H9 (cell line): ENCODE measurements around the gene IQSEC1. TPM values are rescaled to one million over a fixed set of nuclear protein-coding genes. Genes with fewer than 3 reads are reported as not detected.

Experiments used
- DNase-seq: peaks from one replicate; pipeline ENCODE4 v3.0.0-alpha.2; 2017
- H2AFZ ChIP-seq: one replicate; pipeline ENCODE4 v1.6.1; 2013; ENCODE audit warnings: mild to moderate bottlenecking, low read length, control low read depth, moderate library complexity
- H2AK5ac ChIP-seq: 2 replicates; pipeline ENCODE4 v1.6.1; 2013; ENCODE audit warnings: low read length, control low read depth, mixed read lengths; ENCODE audit not compliant: insufficient read length
- H2BK120ac ChIP-seq: one replicate; pipeline ENCODE4 v1.6.1; 2013; ENCODE audit warnings: low read depth, mild to moderate bottlenecking, low read length, control low read depth, inconsistent platforms; ENCODE audit not compliant: poor library complexity, severe bottlenecking
- H2BK12ac ChIP-seq: 2 replicates; pipeline ENCODE4 v1.6.1; 2013; ENCODE audit warnings: low read length, control low read depth, mixed read lengths, low read depth; ENCODE audit not compliant: insufficient read length
- H2BK15ac ChIP-seq: 2 replicates; pipeline ENCODE4 v1.6.1; 2013; ENCODE audit warnings: low read depth, low read length, control low read depth
- H2BK20ac ChIP-seq: one replicate; pipeline ENCODE4 v1.6.1; 2013; ENCODE audit warnings: low read depth, mild to moderate bottlenecking, low read length, control low read depth, inconsistent platforms; ENCODE audit not compliant: poor library complexity, severe bottlenecking
- H2BK5ac ChIP-seq: 2 replicates; pipeline ENCODE4 v1.6.1; 2013; ENCODE audit warnings: low read length, control low read depth, mixed read lengths; ENCODE audit not compliant: insufficient read length
- H3K14ac ChIP-seq: 2 replicates; pipeline ENCODE4 v1.6.1; 2013; ENCODE audit warnings: low read length, control low read depth; ENCODE audit not compliant: insufficient read depth
- H3K18ac ChIP-seq: 2 replicates; pipeline ENCODE4 v1.6.1; 2013; ENCODE audit warnings: low read depth, mild to moderate bottlenecking, mixed read lengths, low read length, control low read depth; ENCODE audit not compliant: insufficient read length
- H3K23ac ChIP-seq: 2 replicates; pipeline ENCODE4 v1.6.1; 2013; ENCODE audit warnings: low read length, control low read depth, mixed read lengths, low read depth; ENCODE audit not compliant: insufficient read length
- H3K23me2 ChIP-seq: 2 replicates; pipeline ENCODE4 v1.6.1; 2013; ENCODE audit warnings: low read depth, mild to moderate bottlenecking, mixed read lengths, low read length, control low read depth; ENCODE audit not compliant: insufficient read length, poor library complexity, severe bottlenecking
- H3K27ac ChIP-seq: 2 replicates; pipeline ENCODE4 v1.5.1; 2013; ENCODE audit warnings: low read length, control low read depth, mixed read lengths, low read depth; ENCODE audit not compliant: insufficient read length
- H3K27me3 ChIP-seq: 2 replicates; pipeline ENCODE4 v1.6.1; 2013; ENCODE audit warnings: low read length, control low read depth, inconsistent platforms; ENCODE audit not compliant: insufficient read depth
- H3K4ac ChIP-seq: 2 replicates; pipeline ENCODE4 v1.6.1; 2013; ENCODE audit warnings: low read depth, mild to moderate bottlenecking, control low read depth, inconsistent platforms, low read length, moderate library complexity
- H3K4me1 ChIP-seq: 2 replicates; pipeline ENCODE4 v1.6.1; 2013; ENCODE audit warnings: low read length, control low read depth, inconsistent platforms; ENCODE audit not compliant: insufficient read depth
- H3K4me2 ChIP-seq: 2 replicates; pipeline ENCODE4 v1.6.1; 2013; ENCODE audit warnings: low read length, control low read depth, mixed read lengths; ENCODE audit not compliant: insufficient read length, insufficient read depth
- H3K56ac ChIP-seq: 2 replicates; pipeline ENCODE4 v1.6.1; 2013; ENCODE audit warnings: low read depth, mild to moderate bottlenecking, mixed read lengths, low read length, control low read depth; ENCODE audit not compliant: insufficient read length
- H3K79me1 ChIP-seq: 2 replicates; pipeline ENCODE4 v1.6.1; 2013; ENCODE audit warnings: low read depth, mild to moderate bottlenecking, moderate library complexity, low read length, control low read depth, inconsistent platforms; ENCODE audit not compliant: insufficient read depth, poor library complexity, severe bottlenecking
- H3K79me2 ChIP-seq: 2 replicates; pipeline ENCODE4 v1.6.1; 2013; ENCODE audit warnings: low read length, control low read depth, inconsistent platforms; ENCODE audit not compliant: insufficient read depth
- H3K9ac ChIP-seq: 2 replicates; pipeline ENCODE4 v1.6.1; 2013; ENCODE audit warnings: low read length, control low read depth, mixed read lengths; ENCODE audit not compliant: insufficient read length; ENCODE audit errors: extremely low read depth
- H3K9me3 ChIP-seq: one replicate; pipeline ENCODE4 v1.6.1; 2013; ENCODE audit warnings: low read depth, low read length, inconsistent platforms; ENCODE audit not compliant: control insufficient read depth
- H3T11ph ChIP-seq: one replicate; pipeline ENCODE4 v1.6.1; 2013; ENCODE audit warnings: mild to moderate bottlenecking, low read length, control low read depth, inconsistent platforms
- H4K20me1 ChIP-seq: one replicate; pipeline ENCODE4 v1.6.1; 2013; ENCODE audit not compliant: control insufficient read depth, insufficient read length, insufficient read depth
- H4K5ac ChIP-seq: 2 replicates; pipeline ENCODE4 v1.6.1; 2013; ENCODE audit warnings: low read depth, mild to moderate bottlenecking, mixed read lengths, low read length, control low read depth; ENCODE audit not compliant: insufficient read length
- H4K8ac ChIP-seq: replicated peaks from 2 replicates; pipeline ENCODE4 v1.6.1; 2013; ENCODE audit warnings: low read length, control low read depth, mixed read lengths, low read depth; ENCODE audit not compliant: insufficient read length
- H4K91ac ChIP-seq: 2 replicates; pipeline ENCODE4 v1.6.1; 2013; ENCODE audit warnings: low read depth, mild to moderate bottlenecking, moderate library complexity, mixed read lengths, low read length, control low read depth; ENCODE audit not compliant: insufficient read length
- H3K27ac Mint-ChIP-seq, 3 experiments: 2 replicates in 2 of 3; 3 replicates in 1 of 3; pipeline ENCODE4 v1.8.0; 2020 to 2021; ENCODE audit warnings: mixed read lengths in 3 of 3, mild to moderate bottlenecking in 1 of 3, moderate library complexity in 1 of 3
- H3K27me3 Mint-ChIP-seq: 2 replicates; pipeline ENCODE4 v1.8.0; 2021; ENCODE audit warnings: low read depth, mild to moderate bottlenecking, moderate library complexity, mixed read lengths
- H3K36me3 Mint-ChIP-seq, 3 experiments: 2 replicates in 2 of 3; 3 replicates in 1 of 3; pipeline ENCODE4 v1.8.0; 2020 to 2021; ENCODE audit warnings: low read depth in 3 of 3, mixed read lengths in 3 of 3; ENCODE audit not compliant: insufficient read depth in 1 of 3
- H3K4me1 Mint-ChIP-seq, 2 experiments: 2 replicates each; pipeline ENCODE4 v1.8.0; 2020; ENCODE audit warnings: mixed read lengths in 2 of 2
- H3K4me3 Mint-ChIP-seq, 2 experiments: 2 replicates in 1 of 2; 3 replicates in 1 of 2; pipeline ENCODE4 v1.8.0; 2020 to 2021; ENCODE audit warnings: mild to moderate bottlenecking in 2 of 2, mixed read lengths in 2 of 2, moderate library complexity in 1 of 2
- H3K9me3 Mint-ChIP-seq, 2 experiments: 2 replicates in 1 of 2; 3 replicates in 1 of 2; pipeline ENCODE4 v1.8.0; 2020; ENCODE audit warnings: mild to moderate bottlenecking in 2 of 2, mixed read lengths in 2 of 2, moderate library complexity in 1 of 2
- WGBS: extraction: QIAGEN DNeasy Blood & Tissue Kit; methylation state at CpG from one replicate; pipeline ENCODE4 v1.1.7; 2013; ENCODE audit warnings: missing lambda C conversion rate, low lambda C conversion rate, mixed read lengths; ENCODE audit not compliant: insufficient read length; ENCODE audit errors: extremely low coverage; 5-methylcytosine and 5-hydroxymethylcytosine counted together
- total RNA-seq: library from RNA; stranded (reverse); gene quantifications from 2 replicates; pipeline ENCODE4 v1.2.1, GENCODE V29; 2021
- TF ChIP-seq, protein P1 (sequence below): fragments of 200-600 bp; sonication (generic); conservative IDR thresholded peaks from 3 replicates; pipeline ENCODE4 v1.8.0; 2021; ENCODE audit warnings: antibody characterized with exemption, mild to moderate bottlenecking

Gene IQSEC1
- total RNA-seq, 1 experiment from 2014 or later, result 19.1 TPM

- Mint-ChIP-seq H3K4me3 (no peak overlapping the region; a peak in 1 of 5 replicates), H3K4me1 (peaks cover 16 to 34% of the 10 kb centered on the region in 2 experiments), H3K9me3 (no peaks in the 10 kb centered on the region), H3K36me3 (no peaks in the 10 kb centered on the region), H3K27me3 (peaks cover 5% of the 10 kb centered on the region), H3K27ac (no peak overlapping the region; a peak in 1 of 7 replicates)
- H3K4ac ChIP-seq, result no peak overlapping the region
- H2AFZ ChIP-seq, result no peak overlapping the region
- no peaks in the 10 kb centered on the region; the same call in 1 of the 2 replicates for H3K4me1 ChIP-seq
- no peak overlapping the region for H3K18ac ChIP-seq
- no peak overlapping the region for H3K23ac ChIP-seq
- no peak overlapping the region for H3K56ac ChIP-seq
- H3K4me2 ChIP-seq, result no peak overlapping the region
- H4K5ac ChIP-seq, result no peak overlapping the region
- H2BK20ac ChIP-seq, result no peak overlapping the region
- H4K20me1 ChIP-seq, result no peaks in the 10 kb centered on the region
- WGBS, result no CpG with 5 or more reads among the region's 7 CpGs
- H3T11ph ChIP-seq, result no peak overlapping the region
- TF ChIP-seq, protein P1, sequence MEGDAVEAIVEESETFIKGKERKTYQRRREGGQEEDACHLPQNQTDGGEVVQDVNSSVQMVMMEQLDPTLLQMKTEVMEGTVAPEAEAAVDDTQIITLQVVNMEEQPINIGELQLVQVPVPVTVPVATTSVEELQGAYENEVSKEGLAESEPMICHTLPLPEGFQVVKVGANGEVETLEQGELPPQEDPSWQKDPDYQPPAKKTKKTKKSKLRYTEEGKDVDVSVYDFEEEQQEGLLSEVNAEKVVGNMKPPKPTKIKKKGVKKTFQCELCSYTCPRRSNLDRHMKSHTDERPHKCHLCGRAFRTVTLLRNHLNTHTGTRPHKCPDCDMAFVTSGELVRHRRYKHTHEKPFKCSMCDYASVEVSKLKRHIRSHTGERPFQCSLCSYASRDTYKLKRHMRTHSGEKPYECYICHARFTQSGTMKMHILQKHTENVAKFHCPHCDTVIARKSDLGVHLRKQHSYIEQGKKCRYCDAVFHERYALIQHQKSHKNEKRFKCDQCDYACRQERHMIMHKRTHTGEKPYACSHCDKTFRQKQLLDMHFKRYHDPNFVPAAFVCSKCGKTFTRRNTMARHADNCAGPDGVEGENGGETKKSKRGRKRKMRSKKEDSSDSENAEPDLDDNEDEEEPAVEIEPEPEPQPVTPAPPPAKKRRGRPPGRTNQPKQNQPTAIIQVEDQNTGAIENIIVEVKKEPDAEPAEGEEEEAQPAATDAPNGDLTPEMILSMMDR, result no peak
- no peaks in the 10 kb centered on the region for H3K23me2 ChIP-seq
- H2BK120ac ChIP-seq, result no peak overlapping the region
- H3K9me3 ChIP-seq, result no peaks in the 10 kb centered on the region
- H3K14ac ChIP-seq, result no peak overlapping the region
- H2BK5ac ChIP-seq, result no peak overlapping the region
- no peak overlapping the region for H3K9ac ChIP-seq
- no peak overlapping the region for H3K27ac ChIP-seq
- H4K8ac ChIP-seq, result no peak overlapping the region
- no peak overlapping the region for H4K91ac ChIP-seq
- no peaks in the 10 kb centered on the region for H3K27me3 ChIP-seq
- H3K79me1 ChIP-seq, result no peaks in the 10 kb centered on the region
- H2BK12ac ChIP-seq, result no peak overlapping the region
- H2BK15ac ChIP-seq, result no peak overlapping the region
- no peak for DNase-seq
- H2AK5ac ChIP-seq, result no peak overlapping the region
- no peaks in the 10 kb centered on the region for H3K79me2 ChIP-seq
Observed at GRCh38 chr3:13009946-13010315, 63.3 kb downstream of the IQSEC1 start.
